ENCODE results near the gene DCAF11. TPM values are rescaled to one million over a fixed set of nuclear protein-coding genes. Genes with fewer than 3 reads are reported as not detected.

The DCAF11 gene
- total and polyA plus RNA-seq, 2 donors: 36.6 to 66.7 TPM

- no peak for DNase-seq (ENCODE audit: low read depth in 6 of 9, low spot score in 9 of 9)
- WGBS: 98% methylated on average over 13 of the region's 13 CpGs
- peaks cover 26 to 48% of the 10 kb centered on the region in 2 donors for H3K4me1 ChIP-seq (ENCODE audit: control insufficient read depth in 2 of 2, insufficient read depth in 2 of 2, low read length in 2 of 2)
Observed at GRCh38 chr14:24138396-24139271, 24.1 kb downstream of the DCAF11 start.

GRCh38 chr14:24139272-24139934 is 24.8 kb downstream of the DCAF11 start:
- Histone ChIP-seq H3K27me3 (ENCODE audit: control insufficient read depth in 2 of 2, insufficient read depth in 1 of 2, low read length in 1 of 2) (no peaks in the 10 kb centered on the region), H3K4me1 (ENCODE audit: control insufficient read depth in 2 of 2, insufficient read depth in 2 of 2, low read length in 2 of 2) (peaks cover 26 to 52% of the 10 kb centered on the region in 2 donors), H3K27ac (ENCODE audit: low read depth in 1 of 2, low read length in 1 of 2) (no peak overlapping the region), H3K4me3 (ENCODE audit: low read length in 2 of 2) (no peak overlapping the region), H3K36me3 (ENCODE audit: control insufficient read depth in 2 of 2, insufficient read depth in 2 of 2, low read length in 1 of 2) (peaks cover 31 to 46% of the 10 kb centered on the region in 2 donors), H3K9me3 (ENCODE audit: control insufficient read depth in 2 of 2, insufficient read depth in 1 of 2, low read length in 1 of 2) (peaks cover 0 to 12% of the 10 kb centered on the region in 2 donors)
- 97% methylated on average over 9 of the region's 9 CpGs for WGBS
- no peak for DNase-seq (ENCODE audit: low read depth in 6 of 9, low spot score in 9 of 9)

More at GRCh38 chr14:24138396-24139271, 24.1 kb downstream of the DCAF11 start:
- Histone ChIP-seq H3K9me3 (ENCODE audit: control insufficient read depth in 2 of 2, insufficient read depth in 1 of 2, low read length in 1 of 2) (peaks cover 0 to 12% of the 10 kb centered on the region in 2 donors), H3K27me3 (ENCODE audit: control insufficient read depth in 2 of 2, insufficient read depth in 1 of 2, low read length in 1 of 2) (no peaks in the 10 kb centered on the region), H3K4me3 (ENCODE audit: low read length in 2 of 2) (no peak overlapping the region), H3K36me3 (ENCODE audit: control insufficient read depth in 2 of 2, insufficient read depth in 2 of 2, low read length in 1 of 2) (peaks cover 24 to 39% of the 10 kb centered on the region in 2 donors), H3K27ac (ENCODE audit: low read depth in 1 of 2, low read length in 1 of 2) (no peak overlapping the region)

GRCh38 chr14:24141097-24141880 is 26.7 kb downstream of the DCAF11 start, which contains the start of gene EMC9:
TSS of gene EMC9 (minus strand) at chr14:24141591. CDS start at chr14:24141304, 287 bp downstream.
- Histone ChIP-seq H3K27ac (ENCODE audit: low read depth in 1 of 2, low read length in 1 of 2) (peak within 1 kb of the TSS; percentile 96 to 98), H3K4me3 (ENCODE audit: low read length in 2 of 2) (peak within 1 kb of the TSS; percentile 86 to 98), H3K36me3 (ENCODE audit: control insufficient read depth in 2 of 2, insufficient read depth in 2 of 2, low read length in 1 of 2) (peaks cover 31 to 55% of the 10 kb centered on the region in 2 donors), H3K9me3 (ENCODE audit: control insufficient read depth in 2 of 2, insufficient read depth in 1 of 2, low read length in 1 of 2) (peaks cover 0 to 12% of the 10 kb centered on the region in 2 donors), H3K4me1 (ENCODE audit: control insufficient read depth in 2 of 2, insufficient read depth in 2 of 2, low read length in 2 of 2) (peaks cover 32 to 62% of the 10 kb centered on the region in 2 donors), H3K27me3 (ENCODE audit: control insufficient read depth in 2 of 2, insufficient read depth in 1 of 2, low read length in 1 of 2) (no peaks in the 10 kb centered on the region)
- WGBS: under 1% methylated on average over 65 of the region's 65 CpGs
- DNase-seq (ENCODE audit: low read depth in 6 of 9, low spot score in 9 of 9): peak; percentile 97 to 100 (median 99)

GRCh38 chr14:24143511-24143910 is 28.9 kb downstream of the DCAF11 start:
- Histone ChIP-seq H3K4me3 (ENCODE audit: low read length in 2 of 2) (no peak overlapping the region), H3K27ac (ENCODE audit: low read depth in 1 of 2, low read length in 1 of 2) (no peak overlapping the region), H3K4me1 (ENCODE audit: control insufficient read depth in 2 of 2, insufficient read depth in 2 of 2, low read length in 2 of 2) (peaks cover 31 to 52% of the 10 kb centered on the region in 2 donors), H3K27me3 (ENCODE audit: control insufficient read depth in 2 of 2, insufficient read depth in 1 of 2, low read length in 1 of 2) (no peaks in the 10 kb centered on the region), H3K9me3 (ENCODE audit: control insufficient read depth in 2 of 2, insufficient read depth in 1 of 2, low read length in 1 of 2) (peaks cover 0 to 12% of the 10 kb centered on the region in 2 donors), H3K36me3 (ENCODE audit: control insufficient read depth in 2 of 2, insufficient read depth in 2 of 2, low read length in 1 of 2) (peaks cover 21 to 42% of the 10 kb centered on the region in 2 donors)
- DNase-seq (ENCODE audit: low read depth in 6 of 9, low spot score in 9 of 9): no peak
- 97% methylated on average over 2 of the region's 2 CpGs for WGBS

- peaks cover 15 to 41% of the 10 kb centered on the region in 2 donors for H3K36me3 ChIP-seq (ENCODE audit: control insufficient read depth in 2 of 2, insufficient read depth in 2 of 2, low read length in 1 of 2)
- no peaks in the 10 kb centered on the region for H3K27me3 ChIP-seq (ENCODE audit: control insufficient read depth in 2 of 2, insufficient read depth in 1 of 2, low read length in 1 of 2)
- no peak overlapping the region for H3K27ac ChIP-seq (ENCODE audit: low read depth in 1 of 2, low read length in 1 of 2)
- no peak for DNase-seq (ENCODE audit: low read depth in 6 of 9, low spot score in 9 of 9)
- no peak overlapping the region for H3K4me3 ChIP-seq (ENCODE audit: low read length in 2 of 2)
- 99% methylated on average over 1 of the region's 1 CpG for WGBS
- H3K9me3 ChIP-seq (ENCODE audit: control insufficient read depth in 2 of 2, insufficient read depth in 1 of 2, low read length in 1 of 2): peaks cover 0 to 12% of the 10 kb centered on the region in 2 donors
- peaks cover 27 to 49% of the 10 kb centered on the region in 2 donors for H3K4me1 ChIP-seq (ENCODE audit: control insufficient read depth in 2 of 2, insufficient read depth in 2 of 2, low read length in 2 of 2)
Observed at GRCh38 chr14:24144451-24144850, 29.9 kb downstream of the DCAF11 start.

GRCh38 chr14:24145219-24145618 is 30.6 kb downstream of the DCAF11 start:
- 99% methylated on average over 2 of the region's 2 CpGs for WGBS
- Histone ChIP-seq H3K27me3 (ENCODE audit: control insufficient read depth in 2 of 2, insufficient read depth in 1 of 2, low read length in 1 of 2) (no peaks in the 10 kb centered on the region), H3K4me1 (ENCODE audit: control insufficient read depth in 2 of 2, insufficient read depth in 2 of 2, low read length in 2 of 2) (peaks cover 27 to 44% of the 10 kb centered on the region in 2 donors), H3K36me3 (ENCODE audit: control insufficient read depth in 2 of 2, insufficient read depth in 2 of 2, low read length in 1 of 2) (peaks cover 22 to 46% of the 10 kb centered on the region in 2 donors), H3K27ac (ENCODE audit: low read depth in 1 of 2, low read length in 1 of 2) (no peak overlapping the region), H3K4me3 (ENCODE audit: low read length in 2 of 2) (no peak overlapping the region), H3K9me3 (ENCODE audit: control insufficient read depth in 2 of 2, insufficient read depth in 1 of 2, low read length in 1 of 2) (peaks cover 0 to 12% of the 10 kb centered on the region in 2 donors)
- DNase-seq (ENCODE audit: low read depth in 6 of 9, low spot score in 9 of 9): no peak

GRCh38 chr14:24145690-24146452 is 31.3 kb downstream of the DCAF11 start:
- peak in 1 of 9 donors; percentile 54 for DNase-seq (ENCODE audit: low read depth in 6 of 9, low spot score in 9 of 9)
- Histone ChIP-seq H3K36me3 (ENCODE audit: control insufficient read depth in 2 of 2, insufficient read depth in 2 of 2, low read length in 1 of 2) (peaks cover 29 to 52% of the 10 kb centered on the region in 2 donors), H3K27me3 (ENCODE audit: control insufficient read depth in 2 of 2, insufficient read depth in 1 of 2, low read length in 1 of 2) (no peaks in the 10 kb centered on the region), H3K4me3 (ENCODE audit: low read length in 2 of 2) (peak overlapping the region; percentile 78 to 90), H3K27ac (ENCODE audit: low read depth in 1 of 2, low read length in 1 of 2) (peak overlapping the region; percentile 95 to 98), H3K4me1 (ENCODE audit: control insufficient read depth in 2 of 2, insufficient read depth in 2 of 2, low read length in 2 of 2) (peaks cover 27 to 38% of the 10 kb centered on the region in 2 donors), H3K9me3 (ENCODE audit: control insufficient read depth in 2 of 2, insufficient read depth in 1 of 2, low read length in 1 of 2) (peaks cover 0 to 10% of the 10 kb centered on the region in 2 donors)
- WGBS: 22% methylated on average over 9 of the region's 9 CpGs

GRCh38 chr14:24146453-24146977 is 31.9 kb downstream of the DCAF11 start, which contains the start of gene PSME2:
TSS of gene PSME2 (minus strand) at chr14:24146610. CDS start at chr14:24146581, 29 bp downstream.
- H3K4me3 ChIP-seq (ENCODE audit: low read length in 2 of 2): peak within 1 kb of the TSS; percentile 78 to 90
- DNase-seq (ENCODE audit: low read depth in 6 of 9, low spot score in 9 of 9): peak in 7 of 9 donors; percentile 66 to 89 (median 73)
- H3K27ac ChIP-seq (ENCODE audit: low read depth in 1 of 2, low read length in 1 of 2): peak within 1 kb of the TSS; percentile 95 to 98
- peaks cover 27 to 38% of the 10 kb centered on the region in 2 donors for H3K4me1 ChIP-seq (ENCODE audit: control insufficient read depth in 2 of 2, insufficient read depth in 2 of 2, low read length in 2 of 2)
- peaks cover 0 to 3% of the 10 kb centered on the region in 2 donors for H3K9me3 ChIP-seq (ENCODE audit: control insufficient read depth in 2 of 2, insufficient read depth in 1 of 2, low read length in 1 of 2)
- peaks cover 35 to 59% of the 10 kb centered on the region in 2 donors for H3K36me3 ChIP-seq (ENCODE audit: control insufficient read depth in 2 of 2, insufficient read depth in 2 of 2, low read length in 1 of 2)
- under 1% methylated on average over 25 of the region's 25 CpGs for WGBS
- H3K27me3 ChIP-seq (ENCODE audit: control insufficient read depth in 2 of 2, insufficient read depth in 1 of 2, low read length in 1 of 2): no peaks in the 10 kb centered on the region

Data from thymus (tissue), 11 donors.